ENCODE results near the gene SMOC2. TPM values are rescaled to one million over a fixed set of nuclear protein-coding genes. Genes with fewer than 3 reads are reported as not detected.

Gene SMOC2
- total RNA-seq, 3 donors from 2014 or later (not counting 1 experiment from before 2014, with no cell fraction given), result not detected

GRCh38 chr6:168451805-168452517 is 11.0 kb downstream of the SMOC2 start:
- Histone ChIP-seq H3K9me3 (ENCODE audit: control insufficient read depth, insufficient read depth, low read length) (no peaks in the 10 kb centered on the region), H3K27ac (ENCODE audit: low read length) (no peak overlapping the region), H3K36me3 (ENCODE audit: control insufficient read depth, insufficient read depth, low read length) (no peaks in the 10 kb centered on the region), H3K27me3 (ENCODE audit: control insufficient read depth, insufficient read depth, low read length) (no peaks in the 10 kb centered on the region), H3K4me3 (ENCODE audit: low read length) (no peak overlapping the region), H3K4me1 (ENCODE audit: control insufficient read depth, insufficient read depth, low read length) (no peaks in the 10 kb centered on the region)
- 66% methylated on average over 2 of the region's 5 CpGs for WGBS (ENCODE audit: insufficient coverage)
- Mint-ChIP-seq H3K9me3 (no peaks in the 10 kb centered on the region), H3K27ac (no peak overlapping the region), H3K4me1 (no peaks in the 10 kb centered on the region), H3K36me3 (no peaks in the 10 kb centered on the region), H3K27me3 (ENCODE audit: low read depth in 2 of 2) (peaks cover 7 to 20% of the 10 kb centered on the region in 2 donors), H3K4me3 (no peak overlapping the region)
- intact Hi-C loops (cut with micrococcal nuclease), result no loop called here
- no peak for DNase-seq
- TF ChIP-seq CTCF (IDR thresholded peaks at IDR 0.05), result no peak
- ATAC-seq, result no peak

- Mint-ChIP-seq H3K36me3 (no peaks in the 10 kb centered on the region), H3K4me3 (no peak overlapping the region), H3K27ac (no peak overlapping the region), H3K27me3 (ENCODE audit: low read depth in 2 of 2) (peaks cover 7 to 18% of the 10 kb centered on the region in 2 donors), H3K4me1 (no peaks in the 10 kb centered on the region), H3K9me3 (no peaks in the 10 kb centered on the region)
- Histone ChIP-seq H3K4me1 (ENCODE audit: control insufficient read depth, insufficient read depth, low read length) (no peaks in the 10 kb centered on the region), H3K27ac (ENCODE audit: low read length) (no peak overlapping the region), H3K4me3 (ENCODE audit: low read length) (no peak overlapping the region), H3K27me3 (ENCODE audit: control insufficient read depth, insufficient read depth, low read length) (no peaks in the 10 kb centered on the region), H3K36me3 (ENCODE audit: control insufficient read depth, insufficient read depth, low read length) (no peaks in the 10 kb centered on the region), H3K9me3 (ENCODE audit: control insufficient read depth, insufficient read depth, low read length) (no peaks in the 10 kb centered on the region)
- 76% methylated on average over 18 of the region's 18 CpGs for WGBS (ENCODE audit: insufficient coverage)
- intact Hi-C loops (cut with micrococcal nuclease), result no loop called here
- TF ChIP-seq CTCF (IDR thresholded peaks at IDR 0.05), result no peak
- ATAC-seq, result peak in 1 of 3 donors; percentile 28
- DNase-seq, result no peak
Measured at GRCh38 chr6:168452685-168453377, 11.8 kb downstream of the SMOC2 start.

GRCh38 chr6:168455847-168456530 is 15.0 kb downstream of the SMOC2 start:
- H3K9me3 Mint-ChIP-seq, result no peaks in the 10 kb centered on the region
- no peak overlapping the region for H3K27ac Mint-ChIP-seq
- 86% methylated on average over 32 of the region's 32 CpGs for WGBS (ENCODE audit: insufficient coverage)
- Histone ChIP-seq H3K4me1 (ENCODE audit: control insufficient read depth, insufficient read depth, low read length) (no peaks in the 10 kb centered on the region), H3K9me3 (ENCODE audit: control insufficient read depth, insufficient read depth, low read length) (no peaks in the 10 kb centered on the region), H3K4me3 (ENCODE audit: low read length) (no peak overlapping the region), H3K27me3 (ENCODE audit: control insufficient read depth, insufficient read depth, low read length) (no peaks in the 10 kb centered on the region), H3K36me3 (ENCODE audit: control insufficient read depth, insufficient read depth, low read length) (no peaks in the 10 kb centered on the region), H3K27ac (ENCODE audit: low read length) (no peak overlapping the region)
- ATAC-seq (no peak), DNase-seq (no peak)
- no peak overlapping the region for H3K4me3 Mint-ChIP-seq
- intact Hi-C loops (cut with micrococcal nuclease), result no loop called here
- peaks cover 12% of the 10 kb centered on the region in 2 donors for H3K27me3 Mint-ChIP-seq (ENCODE audit: low read depth in 2 of 2)
- no peak for TF ChIP-seq CTCF (IDR thresholded peaks at IDR 0.05)
- H3K4me1 Mint-ChIP-seq, result no peaks in the 10 kb centered on the region
- no peaks in the 10 kb centered on the region for H3K36me3 Mint-ChIP-seq
